Stimulated activated CD4-positive, alpha-beta T cell treated with anti-CD3 and anti-CD28 coated beads, Interleukin-15, amount 100 ng/mL, for 24 hours (primary cell): ENCODE results near the gene ELP6.

Source experiments
- DNase-seq: peaks from one replicate; pipeline ENCODE4 v3.0.0-alpha.2; 2020

The ELP6 gene

DNA sequence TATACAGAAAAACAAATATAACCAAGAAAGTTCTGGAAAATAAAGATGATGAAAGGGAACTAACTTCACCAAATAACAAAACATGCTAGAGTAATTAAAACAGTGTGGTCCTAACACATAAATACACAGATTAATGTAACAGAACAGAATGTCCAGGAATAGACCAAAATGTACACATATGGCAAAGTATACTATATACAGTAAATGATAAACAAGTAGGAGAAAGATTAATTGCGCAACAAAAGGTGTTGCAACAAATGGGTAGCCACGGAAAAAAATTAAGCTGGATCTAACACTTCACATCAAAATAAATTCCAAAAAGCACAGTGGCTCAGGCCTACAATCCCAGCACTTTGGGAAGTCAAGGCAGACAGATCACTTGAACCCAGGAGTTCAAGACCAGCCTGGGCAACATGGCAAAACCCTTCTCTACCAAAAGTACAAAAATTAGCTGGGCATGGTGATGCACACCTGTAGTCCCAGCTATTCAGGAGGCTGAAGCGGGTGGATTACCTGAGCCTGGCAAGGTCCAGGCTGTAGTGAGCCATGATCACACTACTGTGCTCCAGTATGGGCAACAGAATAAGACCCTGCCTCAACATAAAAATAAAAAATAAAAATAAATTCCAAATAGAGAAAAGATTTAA is 57.6 kb downstream of the ELP6 start:
- no peak for DNase-seq

DNA sequence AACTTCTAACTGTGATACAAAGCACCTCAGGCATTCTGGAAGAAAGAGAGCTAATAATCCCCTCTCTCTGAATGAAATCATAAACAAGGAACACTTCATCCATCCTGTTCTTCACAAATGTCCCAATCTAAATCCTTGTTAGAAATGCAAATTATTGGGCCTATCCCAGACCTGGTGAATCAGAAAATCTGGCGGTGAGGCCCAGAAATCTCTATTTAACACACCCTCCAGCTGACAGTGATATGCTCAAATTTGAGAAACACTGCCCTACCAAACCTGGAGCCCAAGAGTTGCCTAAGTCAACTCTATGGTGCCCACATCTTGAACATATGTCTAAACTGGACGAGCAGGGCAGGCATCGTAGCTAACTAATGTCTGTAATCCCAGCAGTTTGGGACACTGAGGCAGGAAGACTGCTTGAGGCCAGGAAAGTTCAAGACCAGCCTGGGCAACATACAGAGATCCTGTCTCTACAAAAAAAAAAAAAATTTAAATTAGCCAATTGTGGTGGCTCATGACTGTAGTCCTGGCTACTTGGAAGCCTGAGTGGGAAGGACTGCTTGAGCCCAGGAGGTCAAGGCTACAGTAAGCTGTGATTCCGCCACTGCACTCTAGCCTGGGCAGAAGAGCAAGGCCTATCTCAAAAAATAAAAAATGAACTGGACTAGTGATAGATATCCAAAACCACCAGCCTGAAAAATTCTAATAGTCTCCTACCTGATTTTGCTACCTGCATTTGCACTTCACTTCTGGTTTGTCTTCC is 60.9 kb downstream of the ELP6 start:
- DNase-seq, result no peak
